GM18861 (cell line): Measurements from ENCODE around the gene GRIA1.

Experiments
- ATAC-seq: cut with Tn5 transposase; IDR thresholded peaks from one replicate; pipeline ENCODE4 v1.9.1; 2021; ENCODE audit not compliant: unreplicated experiment

GRIA1 gene

GRCh38 chr5:153770066-153770465 is 279.6 kb downstream of the GRIA1 start:
- no peak for ATAC-seq

GRCh38 chr5:153774686-153775085 is 284.2 kb downstream of the GRIA1 start:
- ATAC-seq, result no peak

- ATAC-seq, result no peak
These were observed 285.5 kb downstream of the GRIA1 start for GRCh38 chr5:153775923-153776322.

DNA sequence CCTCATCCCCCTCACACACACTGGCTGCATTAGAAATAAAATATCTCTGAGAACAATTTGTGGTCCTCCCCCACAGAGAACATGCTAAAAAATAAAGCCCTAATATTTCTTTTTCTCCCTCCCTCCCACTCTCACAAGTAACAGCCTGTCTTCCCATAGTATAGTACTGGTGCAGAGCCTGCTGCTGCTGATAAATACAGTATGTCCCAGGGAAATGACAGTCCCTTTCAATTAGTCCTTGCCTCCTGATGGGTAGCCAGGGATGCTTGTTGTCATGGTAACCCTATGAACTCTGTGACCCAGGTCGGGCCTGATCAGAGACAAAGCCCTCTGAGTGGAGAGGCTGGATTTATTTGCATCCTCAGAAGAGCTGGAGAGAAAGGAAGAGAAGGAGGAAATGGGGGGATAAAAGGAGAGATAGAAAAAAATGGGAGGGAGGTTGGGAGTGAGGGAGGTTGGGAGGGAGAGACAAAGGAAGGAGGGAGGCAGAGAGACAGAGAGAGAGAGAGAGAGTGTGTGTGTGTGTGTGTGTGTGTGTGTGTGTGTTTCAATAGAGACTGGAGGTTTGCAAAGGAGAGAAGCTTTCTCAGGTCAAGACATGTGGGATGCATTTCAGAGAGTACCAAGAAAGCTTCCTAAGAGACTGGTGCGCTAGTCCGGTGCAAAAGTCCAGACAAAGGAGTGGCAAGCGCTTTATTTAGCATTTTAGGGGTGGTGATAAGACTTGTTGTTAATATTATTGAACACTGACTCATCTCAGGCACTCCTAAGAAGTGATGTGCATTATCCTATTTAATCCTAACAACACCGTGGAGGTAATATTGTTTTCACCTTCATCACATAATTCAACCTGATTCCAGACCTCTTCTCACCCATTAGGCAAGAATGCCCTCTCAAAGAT is 287.5 kb downstream of the GRIA1 start:
- ATAC-seq, result no peak

GRCh38 chr5:153779836-153780235 is 289.4 kb downstream of the GRIA1 start:
- ATAC-seq, result no peak

DNA sequence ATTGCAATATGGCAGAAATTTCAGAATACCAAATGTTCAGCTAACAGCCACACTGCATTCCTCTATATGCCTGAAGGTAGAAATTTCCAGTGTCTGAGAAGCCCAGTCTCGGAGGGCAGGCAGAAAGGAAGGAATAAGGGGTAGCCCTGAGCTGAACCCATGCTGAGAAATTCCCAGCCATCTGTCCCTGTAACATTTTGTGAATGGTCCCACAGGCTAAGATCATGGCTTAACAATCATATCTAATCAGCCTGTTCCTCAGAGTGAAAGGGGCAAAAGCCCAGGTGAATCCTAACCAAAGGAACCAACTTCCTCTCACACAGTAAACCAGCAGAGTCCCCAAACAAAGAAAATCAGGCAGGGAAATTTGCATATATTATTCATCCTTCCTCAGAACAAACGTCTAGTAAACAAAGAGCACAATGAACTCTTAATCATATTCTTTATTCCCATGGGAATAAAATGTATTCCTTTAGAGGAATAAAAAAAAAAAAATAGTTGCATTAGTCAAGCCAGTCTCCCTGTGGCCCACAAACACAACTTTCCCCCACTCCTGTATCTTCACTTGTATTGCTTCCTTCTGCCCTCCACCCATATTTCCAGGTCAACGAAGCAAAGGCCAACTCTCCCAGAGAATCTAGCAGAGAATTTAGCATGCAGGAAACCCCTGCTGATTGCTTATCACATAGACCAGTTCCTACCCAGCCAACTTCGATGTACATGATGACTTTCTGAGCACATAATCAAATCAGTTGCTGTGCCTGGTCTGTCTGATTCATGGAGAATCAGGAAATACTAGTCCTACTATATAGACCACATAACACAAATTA is 290.6 kb downstream of the GRIA1 start:
- no peak for ATAC-seq

DNA sequence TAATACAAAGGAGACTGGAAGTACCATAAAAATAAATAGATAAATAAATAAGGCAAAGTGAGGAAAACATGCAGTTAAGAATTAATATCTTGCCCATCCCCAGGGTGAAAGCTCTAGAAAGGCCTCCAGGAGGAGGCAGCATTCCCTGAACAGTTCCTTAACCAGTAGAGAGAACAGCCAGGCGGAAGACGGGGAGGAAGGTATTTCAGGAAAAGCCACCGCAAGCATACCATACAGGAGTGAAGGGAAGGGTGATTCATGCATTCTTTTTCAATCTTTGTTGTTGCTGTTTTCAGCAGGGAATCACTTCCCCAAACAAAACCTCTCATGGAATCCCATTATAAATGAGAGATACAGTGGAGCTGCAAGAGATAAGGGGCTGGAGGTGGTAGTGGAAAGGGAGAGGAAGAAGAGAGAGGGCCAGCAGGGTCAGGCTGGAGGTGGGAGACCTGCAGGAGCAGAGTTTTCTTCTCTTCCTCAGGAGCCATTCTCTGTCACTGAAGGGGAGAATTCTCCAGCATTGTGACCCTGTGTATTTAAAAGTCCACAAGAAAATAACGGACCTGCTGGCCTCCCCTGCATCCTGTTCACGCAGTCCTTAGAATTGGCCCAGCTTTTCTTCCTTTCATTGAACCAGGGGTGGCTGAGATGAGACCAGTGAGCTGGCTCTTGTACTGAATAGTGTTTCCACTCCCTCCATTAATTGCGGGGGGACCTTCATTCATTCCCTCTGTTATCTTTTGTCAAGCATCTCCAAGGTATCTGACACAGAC is 292.3 kb downstream of the GRIA1 start:
- no peak for ATAC-seq

DNA sequence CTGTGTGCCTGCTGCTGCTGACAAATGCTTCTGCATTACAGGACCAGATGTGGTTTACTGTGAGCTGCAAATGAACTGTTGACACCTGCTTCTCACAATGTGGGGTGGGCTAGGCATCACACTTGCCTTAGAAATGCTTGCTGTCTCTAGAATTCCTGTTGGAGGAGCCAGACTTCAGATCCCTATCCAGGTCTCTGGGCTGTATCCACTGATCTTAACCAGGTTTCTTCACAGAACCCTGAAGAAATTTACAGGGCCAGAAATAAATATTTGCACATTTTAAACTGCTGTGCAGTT is 292.8 kb downstream of the GRIA1 start:
- no peak for ATAC-seq

GRCh38 chr5:153784277-153784676 is 293.8 kb downstream of the GRIA1 start:
- no peak for ATAC-seq

GRCh38 chr5:153791339-153791738 is 300.9 kb downstream of the GRIA1 start:
- no peak for ATAC-seq

- no peak for ATAC-seq
These were observed 301.8 kb downstream of the GRIA1 start for GRCh38 chr5:153792305-153792704.

- no peak for ATAC-seq
These were observed 303.2 kb downstream of the GRIA1 start for GRCh38 chr5:153793699-153794098.

GRCh38 chr5:153794327-153794726 is 303.9 kb downstream of the GRIA1 start:
- no peak for ATAC-seq

DNA sequence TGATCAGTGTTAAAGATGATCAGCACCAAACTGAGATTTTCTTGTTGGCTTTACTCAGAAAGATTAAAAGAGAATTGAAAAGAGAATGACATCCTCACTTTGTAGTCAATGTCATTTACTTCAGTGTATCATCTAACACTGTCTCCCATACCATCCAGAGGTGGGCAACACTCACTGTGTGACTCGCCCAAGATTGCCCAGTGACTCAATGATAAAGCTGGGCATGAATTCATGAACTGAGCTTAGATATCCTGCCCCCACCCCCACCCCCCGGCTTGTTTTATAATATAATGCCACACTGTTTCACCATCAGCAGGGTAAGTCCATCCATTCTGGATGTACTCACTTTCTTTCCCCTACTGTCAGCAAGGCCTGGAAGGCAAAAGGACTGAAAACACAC is 306.1 kb downstream of the GRIA1 start:
- no peak for ATAC-seq

DNA sequence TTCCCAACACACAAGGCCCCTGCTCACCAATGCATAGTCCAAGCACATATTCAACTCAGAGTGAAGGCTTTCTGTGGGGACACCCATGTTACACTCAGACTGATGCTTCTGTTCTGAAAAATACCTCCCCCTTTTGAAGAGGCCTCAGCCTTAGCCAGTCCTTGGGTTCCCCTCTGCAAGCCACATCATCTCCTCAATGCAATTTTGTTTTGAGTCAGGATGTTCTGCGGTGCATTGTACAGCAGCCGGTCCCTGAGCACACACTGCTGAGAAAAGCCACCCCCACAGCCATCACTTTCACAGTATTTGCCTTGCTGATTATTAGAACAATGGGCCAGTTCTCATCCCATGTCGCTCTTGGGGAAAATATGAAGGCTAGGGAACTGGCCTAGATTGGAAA is 307.0 kb downstream of the GRIA1 start:
- peak; percentile 88 for ATAC-seq

GRCh38 chr5:153798830-153799229 is 308.4 kb downstream of the GRIA1 start:
- ATAC-seq, result no peak

GRCh38 chr5:153799466-153799865 is 309.0 kb downstream of the GRIA1 start:
- no peak for ATAC-seq

- ATAC-seq, result no peak
These were observed 311.8 kb downstream of the GRIA1 start for GRCh38 chr5:153802050-153802821.

GRCh38 chr5:153807801-153808200 is 317.3 kb downstream of the GRIA1 start:
- ATAC-seq, result no peak

DNA sequence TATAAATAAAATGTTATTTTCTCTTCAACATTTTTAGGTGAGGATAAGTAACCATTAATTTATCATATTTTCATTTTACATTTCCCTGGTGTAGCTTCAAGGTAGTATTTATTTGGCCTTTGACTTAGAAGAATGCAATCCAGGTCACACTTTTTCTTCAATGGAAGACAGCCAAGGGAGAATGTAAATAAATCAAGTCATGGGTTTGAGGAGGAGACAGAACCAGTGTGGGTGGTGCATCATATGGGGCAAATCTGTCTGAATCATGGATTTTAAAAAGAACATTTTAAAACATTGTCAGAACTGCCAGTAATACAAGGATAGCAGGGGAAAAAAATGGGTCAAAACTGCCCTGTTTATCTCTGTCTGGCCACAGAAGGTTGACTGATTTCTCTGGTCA is 318.7 kb downstream of the GRIA1 start:
- no peak for ATAC-seq

DNA sequence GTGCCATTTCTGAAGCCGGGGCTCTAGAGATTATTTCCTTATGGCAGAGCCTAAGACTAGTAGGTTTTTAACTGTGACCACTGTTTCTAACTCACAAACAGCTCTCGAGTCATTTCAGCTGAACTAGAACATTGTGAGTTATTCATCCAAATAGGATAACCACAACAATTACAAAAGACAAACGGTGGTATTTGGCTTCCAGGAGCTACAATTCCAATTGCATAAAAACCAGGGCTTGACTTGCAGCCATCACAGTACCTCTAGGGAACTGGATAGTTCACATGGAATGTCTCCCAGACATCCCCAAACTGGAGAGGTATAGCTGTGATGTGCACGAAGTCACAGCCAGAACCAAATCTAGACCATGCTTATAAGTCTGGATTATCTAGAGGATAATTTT is 323.4 kb downstream of the GRIA1 start:
- no peak for ATAC-seq
